NCI-H2029 treated with DMSO at 0.1 percent for 48 hours (cell line): ENCODE results near the gene TRIP13.

Source experiments
- DNase-seq: peaks from one replicate; lab custom pipeline; 2025; lab: John Stamatoyannopoulos, UW

The TRIP13 gene

GRCh38 chr5:854966-855743, 37.5 kb upstream of the TRIP13 start:
- DNase-seq = no peak

- no peak for DNase-seq
Observed at GRCh38 chr5:855771-856530, 36.7 kb upstream of the TRIP13 start.

GRCh38 chr5:856531-857425, 35.9 kb upstream of the TRIP13 start:
- DNase-seq = no peak

- no peak for DNase-seq
Observed at GRCh38 chr5:858726-859125, 34.0 kb upstream of the TRIP13 start.

- DNase-seq = no peak
Observed at GRCh38 chr5:859391-859790, 33.3 kb upstream of the TRIP13 start.

- no peak for DNase-seq
Observed at GRCh38 chr5:859798-860296, 32.8 kb upstream of the TRIP13 start.

- no peak for DNase-seq
Observed at GRCh38 chr5:860506-861150, 32.1 kb upstream of the TRIP13 start.

- DNase-seq = no peak
Observed at GRCh38 chr5:861442-862366, 31.0 kb upstream of the TRIP13 start.

GRCh38 chr5:862367-863243, 30.1 kb upstream of the TRIP13 start:
- DNase-seq = no peak

GRCh38 chr5:863244-863805, 29.4 kb upstream of the TRIP13 start:
- DNase-seq = no peak

- no peak for DNase-seq
Observed at GRCh38 chr5:864492-865167, 28.1 kb upstream of the TRIP13 start.

- no peak for DNase-seq
Observed at GRCh38 chr5:865168-865521, 27.5 kb upstream of the TRIP13 start.

GRCh38 chr5:865771-866170, 26.9 kb upstream of the TRIP13 start:
- no peak for DNase-seq

GRCh38 chr5:867300-867870, 25.3 kb upstream of the TRIP13 start:
- no peak for DNase-seq

GRCh38 chr5:868428-869135, 24.1 kb upstream of the TRIP13 start:
- no peak for DNase-seq

- DNase-seq = no peak
Observed at GRCh38 chr5:870956-871355, 21.7 kb upstream of the TRIP13 start.

- no peak for DNase-seq
Observed at GRCh38 chr5:871596-872298, 20.9 kb upstream of the TRIP13 start.
